Heart left ventricle (tissue), 13 donors: ENCODE measurements around the gene WNT11.

Experiments
- CTCF ChIP-seq, 12 donors: fragments of 200-600 bp; sonication (generic) in 4 of 12; IDR thresholded peaks; one replicate each; pipeline versions ENCODE4 v1.5.0 to v1.8.0; 2018 to 2022; ENCODE audit warnings: antibody characterized with exemption in 12 of 12, mild to moderate bottlenecking in 5 of 12
- POLR2A ChIP-seq, 2 donors: fragments of 450-650 bp; IDR thresholded peaks; one replicate each; pipeline ENCODE4 v1.6.1; 2017; ENCODE audit warnings: antibody characterized with exemption in 2 of 2, mild to moderate bottlenecking in 2 of 2, moderate library complexity in 2 of 2
- donor health status: ischemic (EF 13 %, LVEDD 7.1; RV severe dilation, severe dysfunction).
- donor health status: DM: no; HTN: yes; CAD: no.
- donor health status: DM: no; HTN: no; CAD: no.
- donor health status: ischemic (EF 25% LVEDD 6.9; RV normal size, moderate dysfunction).
- donor health status: ischemic (EF 25% LVEDD 5.7; RV mildly dilated, moderate dysfunction).
- donor health status: ischemic (EF 35%, LVEDD 5.7; RV mildly dilated, moderate dysfunction).
- donor health status: nonischemic (EF 11% LVEDD 7.7; RV severe dilation, severe dysfunction).
- donor health status: DM: yes; HTN: yes; CAD: no.
- donor health status: PGD.
- donor health status: ischemic (EF 29% LVEDD 5.4; RV normal size, mild dysfunction).
- donor health status: nonischemic (EF 23%, LVEDD 6.1; RV moderate dilation, normal function).

- no peak for TF ChIP-seq CTCF (IDR thresholded peaks at IDR 0.05)
- TF ChIP-seq POLR2A (IDR thresholded peaks at IDR 0.05), result no peak
Observed at GRCh38 chr11:76250520-76251225, 44.4 kb upstream of the WNT11 start.
